Activated CD8-positive, alpha-beta memory T cell treated with anti-CD3 and anti-CD28 coated beads, Interleukin-2, amount 50 U/mL, for 4 hours (primary cell): ENCODE measurements around the gene GNLY.
"Not testable (repeated sequence)": the region's sequence is repeated elsewhere in the genome, so short reads cannot be mapped to it uniquely, and the experiment has no call there.

Experiments
- DNase-seq: peaks from one replicate; pipeline ENCODE4 v3.0.0-alpha.2; 2020

The GNLY gene

DNA sequence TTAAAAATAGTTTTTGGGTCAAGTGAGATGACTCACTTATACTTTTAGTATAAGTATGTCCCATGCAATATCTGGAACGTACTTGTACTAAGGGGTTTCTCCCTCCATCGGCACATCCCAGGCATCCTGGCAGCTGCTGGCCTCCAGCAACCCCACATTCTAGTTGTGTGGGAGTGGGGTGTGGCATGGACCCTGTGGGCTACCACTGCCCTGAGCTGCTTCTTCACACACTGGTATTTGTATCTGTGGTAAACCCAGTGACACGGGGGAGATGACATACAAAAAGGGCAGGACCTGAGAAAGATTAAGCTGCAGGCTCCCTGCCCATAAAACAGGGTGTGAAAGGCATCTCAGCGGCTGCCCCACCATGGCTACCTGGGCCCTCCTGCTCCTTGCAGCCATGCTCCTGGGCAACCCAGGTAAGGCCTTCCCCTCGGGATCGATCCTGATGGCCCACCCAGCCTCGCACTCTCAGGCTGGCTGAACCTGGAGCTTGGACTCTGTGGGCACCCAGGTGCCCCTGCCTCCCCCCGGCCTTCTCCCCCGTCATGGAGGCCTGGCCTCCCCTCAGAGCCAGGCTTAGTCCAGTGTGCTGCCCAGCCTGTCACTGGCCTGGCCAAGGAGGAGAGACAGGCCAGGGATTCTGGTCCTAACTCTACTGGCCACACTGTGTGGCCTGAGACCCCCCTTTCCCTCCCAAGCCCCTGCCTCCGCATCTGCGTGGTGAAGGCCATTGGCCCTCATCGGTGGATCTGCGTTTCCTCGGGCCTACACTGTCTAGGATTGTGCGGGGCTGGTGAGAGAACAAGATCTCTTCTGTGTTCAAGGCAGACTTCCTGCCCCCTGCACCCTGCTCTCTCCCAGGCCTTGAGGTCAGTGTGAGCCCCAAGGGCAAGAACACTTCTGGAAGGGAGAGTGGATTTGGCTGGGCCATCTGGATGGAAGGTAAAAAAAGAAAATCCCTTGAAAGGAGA is at the start of gene GNLY:
GNLY (plus strand) TSS at position 307 of the 974 bp plus-strand sequence; CDS start at position 368, 61 bp downstream.
- no peak for DNase-seq

DNA sequence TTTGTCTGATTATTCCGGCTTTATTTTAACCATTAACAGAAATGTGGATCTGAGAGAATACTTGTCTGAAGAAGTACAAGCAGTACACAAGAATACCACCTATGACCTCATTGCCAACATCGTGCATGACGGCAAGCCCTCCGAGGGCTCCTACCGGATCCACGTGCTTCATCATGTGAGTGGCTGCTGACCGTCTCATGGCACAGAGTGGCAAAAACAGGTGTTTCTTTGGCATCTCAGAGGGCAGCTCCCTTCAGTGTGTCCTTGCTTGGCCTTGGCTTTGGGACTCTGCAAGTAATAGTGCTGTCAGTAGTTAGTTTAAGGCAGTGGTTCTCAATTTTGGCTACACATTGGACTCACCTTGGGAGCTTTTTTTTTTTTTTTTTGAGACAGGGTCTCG is 49.2 kb upstream of the GNLY start:
- no peak for DNase-seq

DNA sequence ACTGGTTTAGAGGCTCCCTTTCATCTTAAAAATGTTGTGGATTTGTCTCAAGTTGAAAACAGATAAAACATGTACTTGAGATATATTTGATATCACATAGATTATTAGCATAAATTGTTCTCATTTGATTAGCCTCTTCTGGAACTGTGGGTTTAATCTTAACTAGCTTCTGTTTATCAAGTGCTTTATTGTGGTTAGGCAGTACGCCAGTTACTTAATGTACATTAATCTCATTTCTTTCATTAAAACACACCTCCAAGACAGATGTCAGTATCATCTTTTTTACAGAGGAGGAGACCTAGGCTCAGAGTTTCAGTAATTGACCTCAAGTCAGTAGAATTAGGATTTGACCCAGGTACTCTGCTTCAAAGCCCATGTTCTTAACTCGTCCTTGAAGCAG is 48.0 kb upstream of the GNLY start:
- no peak for DNase-seq

DNA sequence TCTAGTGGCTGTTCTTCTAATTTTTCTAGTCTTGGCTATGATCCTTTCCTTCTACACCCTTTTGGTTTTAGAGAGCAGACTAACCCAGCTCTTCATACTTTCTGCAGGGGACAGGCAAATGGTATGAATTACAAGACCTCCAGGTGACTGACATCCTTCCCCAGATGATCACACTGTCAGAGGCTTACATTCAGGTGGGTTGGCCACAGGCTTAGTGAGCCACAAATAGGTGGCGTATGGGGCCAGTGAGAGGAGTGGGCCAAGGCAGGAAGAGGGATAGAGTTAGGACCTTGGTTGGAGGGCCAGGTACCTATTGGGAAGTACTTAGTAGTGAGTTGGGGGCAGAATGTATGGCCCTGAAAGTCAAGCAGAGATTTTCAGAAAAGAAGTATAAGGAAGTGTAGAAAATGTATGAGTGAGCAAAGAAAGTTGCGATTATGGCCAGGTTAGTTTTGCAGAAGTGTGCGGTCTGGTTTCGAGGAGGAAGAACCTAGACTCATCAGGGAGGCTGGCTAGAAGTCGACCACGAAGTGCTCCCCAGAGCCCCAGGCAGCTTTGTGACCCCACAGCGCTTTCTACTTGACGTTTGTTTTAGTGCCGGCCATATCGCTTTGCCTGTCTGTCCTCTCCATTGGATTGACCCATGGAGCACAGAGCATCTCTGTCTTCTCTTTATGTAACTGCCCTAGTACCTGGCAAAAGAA is 46.2 kb upstream of the GNLY start:
- no peak for DNase-seq

DNA sequence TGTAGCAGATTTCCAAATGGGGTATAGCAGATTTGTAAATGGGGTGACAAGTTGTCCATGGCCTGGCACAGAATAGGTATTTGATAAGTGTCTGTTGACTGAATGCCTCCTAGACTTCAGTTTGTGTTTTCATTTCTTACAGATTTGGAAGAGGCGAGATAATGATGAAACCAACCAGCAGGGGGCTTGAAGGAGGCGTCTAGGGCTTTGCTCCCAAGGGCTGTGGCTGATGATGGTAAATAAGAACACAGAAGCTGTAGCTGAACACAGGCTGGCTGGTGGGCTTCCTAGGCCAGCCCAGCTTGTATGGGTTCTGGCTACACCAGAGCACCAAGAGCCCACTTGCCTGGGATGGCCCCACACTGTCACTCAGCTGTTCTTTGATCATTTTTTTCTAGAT is 45.5 kb upstream of the GNLY start:
- no peak for DNase-seq

DNA sequence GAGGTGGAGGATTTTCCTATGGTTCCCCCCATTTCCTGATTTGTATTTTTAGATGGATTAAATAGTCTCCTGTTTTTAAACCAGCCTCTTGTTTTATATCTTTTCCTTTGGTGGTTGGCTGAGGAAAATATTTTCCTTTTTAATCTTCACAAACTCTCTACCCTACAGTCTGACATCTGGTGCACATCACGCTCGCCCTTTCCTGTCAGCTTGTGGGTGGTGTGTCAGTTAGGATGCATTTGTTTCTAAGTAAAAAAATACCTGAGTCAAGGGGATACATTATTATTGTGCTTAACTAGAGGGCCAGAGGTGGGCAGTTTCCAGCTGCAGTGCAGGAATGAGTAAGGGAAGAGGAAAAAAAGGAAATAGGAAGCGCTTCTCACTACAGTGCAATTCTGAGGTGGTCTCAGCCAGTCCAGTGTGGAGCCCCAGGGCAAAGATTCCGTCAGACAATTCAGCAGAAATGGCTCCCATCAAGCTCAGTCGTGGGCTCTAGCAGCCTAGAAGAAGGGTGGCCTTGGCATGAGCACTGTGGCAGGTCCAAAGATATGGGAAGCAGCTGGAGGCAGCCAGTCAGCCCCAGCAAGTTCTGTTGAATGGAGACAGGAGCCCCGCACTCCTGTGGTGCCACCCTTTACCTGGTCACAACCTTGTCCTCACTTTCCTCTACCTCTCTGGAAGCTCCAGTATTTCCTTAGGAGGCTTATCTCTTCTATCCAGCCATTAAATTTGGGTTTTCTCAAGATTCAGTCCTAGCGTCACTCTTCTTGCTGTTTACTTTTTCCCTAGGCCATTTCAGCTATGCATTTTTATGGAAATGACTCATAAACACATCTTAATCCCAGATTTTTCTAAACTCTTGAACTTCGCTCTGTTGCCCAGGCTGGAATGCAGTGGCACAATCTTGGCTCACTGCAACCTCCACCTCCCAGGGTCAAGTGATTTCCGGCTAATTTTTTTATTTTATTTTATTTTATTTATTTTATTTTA is 44.7 kb upstream of the GNLY start:
- no peak for DNase-seq

DNA sequence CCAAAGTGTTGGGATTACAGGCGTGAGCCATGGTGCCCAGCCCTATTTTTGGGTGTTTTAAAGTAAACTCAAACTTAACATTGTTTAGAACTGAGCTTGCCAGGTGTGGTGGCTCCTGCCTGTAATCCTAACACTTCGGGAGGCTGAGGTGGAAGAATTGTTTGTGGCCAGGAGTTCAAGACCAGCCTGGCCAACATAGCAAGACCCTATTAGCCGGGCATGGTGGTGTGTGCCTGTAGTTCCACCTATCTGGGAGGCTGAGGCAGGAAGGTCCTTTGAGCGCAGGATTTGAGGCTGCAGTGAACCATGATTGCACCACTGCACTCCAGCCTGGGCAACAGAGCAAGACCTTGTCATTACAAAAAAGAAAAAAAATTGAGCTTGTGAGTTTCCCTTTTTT is 43.7 kb upstream of the GNLY start:
- no peak for DNase-seq

DNA sequence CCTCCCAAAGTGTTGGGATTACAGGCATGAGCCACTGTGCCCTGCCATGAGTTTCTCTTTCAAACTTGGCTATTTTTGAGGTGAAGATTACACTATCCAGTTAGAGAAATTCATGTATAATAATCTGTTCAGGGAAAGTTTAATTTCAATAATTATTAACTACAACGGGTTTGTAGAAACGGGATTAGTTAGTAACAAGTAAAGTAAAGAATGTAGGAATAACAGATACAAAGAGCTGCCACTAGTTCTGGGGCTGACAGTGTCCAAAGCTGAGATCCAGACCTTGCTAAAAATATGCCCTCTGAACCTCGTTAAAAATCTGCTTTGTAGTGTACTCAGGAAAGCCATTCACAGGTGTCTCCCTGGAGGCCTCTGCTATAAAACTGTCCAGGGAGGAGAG is 43.1 kb upstream of the GNLY start:
- DNase-seq: no peak

DNA sequence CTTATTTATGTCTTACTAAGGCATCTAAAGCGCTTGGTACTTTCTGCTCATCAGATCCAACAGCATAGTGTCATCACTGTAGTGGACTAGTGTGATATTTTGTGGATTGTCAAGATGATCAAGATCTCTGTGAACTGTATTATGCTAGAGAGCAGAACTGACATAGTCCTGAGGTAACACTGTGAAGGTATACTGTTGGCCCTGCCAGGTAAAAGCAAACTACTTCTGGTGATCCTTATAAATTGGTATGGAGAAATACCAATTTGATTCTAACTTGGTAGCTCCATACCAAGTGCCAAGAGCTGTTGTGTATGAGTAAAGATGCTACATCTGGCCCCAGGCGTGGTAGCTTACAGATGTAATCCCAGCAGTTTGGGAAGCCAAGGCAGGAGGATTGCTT is 42.1 kb upstream of the GNLY start:
- no peak for DNase-seq

DNA sequence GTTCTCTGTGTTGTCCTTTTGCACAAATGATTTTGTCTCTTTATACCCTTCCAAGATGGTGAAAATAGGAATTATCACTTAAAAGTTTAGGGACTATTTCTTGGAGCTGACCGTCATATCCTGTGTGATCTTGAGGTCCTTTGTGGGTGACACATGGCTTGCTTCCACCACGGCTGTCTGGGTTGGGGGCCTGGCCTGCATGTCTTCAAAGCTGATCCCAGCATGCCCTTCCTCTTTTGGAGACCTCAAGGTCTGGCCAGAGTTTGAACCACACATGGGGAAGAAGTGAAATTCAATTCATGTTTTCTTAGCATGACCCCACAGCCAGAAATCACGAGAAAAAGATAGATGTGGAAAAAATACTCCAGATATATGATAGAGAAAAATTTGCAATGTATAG is 40.2 kb upstream of the GNLY start:
- DNase-seq: no peak

DNA sequence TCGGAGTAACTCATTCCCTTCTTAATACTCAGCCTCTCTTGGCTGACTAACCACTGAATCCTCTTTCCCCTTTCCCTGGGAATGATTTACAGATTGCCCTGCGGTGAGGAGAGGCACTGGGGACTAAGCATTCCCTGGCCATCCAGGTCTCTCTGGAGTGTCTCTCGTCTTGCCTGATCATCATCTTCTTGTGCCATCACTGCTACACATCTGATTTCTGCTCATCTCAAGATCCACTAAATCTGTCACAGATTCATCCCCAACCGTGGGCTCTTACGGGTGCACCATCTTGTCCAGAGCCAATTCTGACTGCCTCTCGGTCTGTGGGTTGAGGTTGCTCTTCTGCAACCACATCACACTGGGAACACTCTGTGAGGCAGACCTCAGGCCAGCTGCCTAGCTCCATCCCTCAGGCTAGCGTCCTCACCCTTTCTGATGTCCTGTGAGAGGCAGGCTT is 38.2 kb upstream of the GNLY start:
- DNase-seq: no peak

DNA sequence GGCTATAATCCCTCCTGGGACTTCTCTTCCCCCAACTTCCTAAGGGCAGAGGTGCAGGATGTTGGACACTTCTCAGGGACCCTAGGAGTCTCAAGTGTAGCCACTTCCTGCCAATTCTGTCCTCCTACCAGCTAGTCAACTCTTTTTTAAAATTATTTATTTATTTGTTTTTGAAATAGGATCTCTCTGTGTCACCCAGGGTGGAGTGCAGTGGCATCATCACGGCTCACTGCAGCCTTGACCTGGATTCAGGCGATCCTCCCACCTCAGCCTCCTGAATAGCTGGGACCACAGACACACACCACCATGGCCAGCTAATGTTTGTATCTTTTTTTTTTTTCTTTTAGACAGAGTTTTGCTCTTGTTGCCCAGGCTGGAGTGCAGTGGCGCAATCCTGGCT is 37.7 kb upstream of the GNLY start:
- no peak for DNase-seq

DNA sequence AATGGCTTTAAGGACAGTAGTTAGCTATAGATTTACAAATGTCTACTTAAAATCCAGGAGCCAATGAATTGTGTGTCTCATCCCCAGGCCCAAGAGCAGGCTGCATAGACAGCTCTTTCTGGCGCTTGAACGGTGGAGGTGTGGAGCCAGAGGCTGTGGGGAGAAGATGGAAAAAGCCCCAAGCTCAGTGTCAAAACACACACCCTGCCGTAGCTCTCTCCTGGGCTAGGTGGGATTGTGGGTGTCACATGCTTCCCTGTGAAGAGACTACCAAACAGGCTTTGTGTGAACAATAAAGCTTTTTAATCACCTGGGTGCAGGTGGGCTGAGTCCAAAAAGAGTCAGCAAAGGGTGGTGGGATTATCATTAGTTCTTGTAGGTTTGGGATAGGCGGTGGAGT is 36.8 kb upstream of the GNLY start:
- not testable (repeated sequence) for DNase-seq

DNA sequence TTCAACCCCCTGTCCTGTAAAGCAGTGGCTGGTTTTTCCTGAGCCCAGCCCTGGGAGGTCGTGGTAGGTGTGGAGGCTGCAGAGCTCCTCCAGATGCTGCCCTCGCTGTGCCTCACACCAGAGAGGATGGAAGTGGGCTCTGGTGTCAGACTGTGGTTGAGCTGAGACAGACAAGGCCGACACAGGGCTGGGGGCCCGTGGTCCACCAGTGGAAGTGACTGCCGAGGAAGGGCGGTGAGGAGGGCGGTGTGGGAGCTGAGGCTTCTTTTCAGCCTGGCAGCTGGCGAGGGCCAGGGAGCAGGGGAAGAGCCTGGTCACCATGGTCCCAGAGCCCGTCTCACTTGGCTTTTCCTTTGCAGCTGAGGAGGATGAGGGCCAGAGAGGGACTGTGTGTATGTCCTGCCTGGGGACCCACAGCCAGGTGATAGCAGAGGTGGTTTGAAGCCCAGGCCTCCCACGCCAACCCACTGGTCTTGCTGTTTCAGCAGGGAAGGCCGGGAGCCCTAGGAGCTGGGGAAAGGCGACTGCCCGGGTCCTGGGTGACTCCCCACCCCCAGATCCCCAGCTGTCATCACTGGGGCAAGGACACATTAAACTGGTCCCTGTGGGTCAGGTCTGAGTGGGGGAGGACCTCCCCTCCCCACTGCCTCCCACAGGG is 34.7 kb upstream of the GNLY start:
- no peak for DNase-seq

DNA sequence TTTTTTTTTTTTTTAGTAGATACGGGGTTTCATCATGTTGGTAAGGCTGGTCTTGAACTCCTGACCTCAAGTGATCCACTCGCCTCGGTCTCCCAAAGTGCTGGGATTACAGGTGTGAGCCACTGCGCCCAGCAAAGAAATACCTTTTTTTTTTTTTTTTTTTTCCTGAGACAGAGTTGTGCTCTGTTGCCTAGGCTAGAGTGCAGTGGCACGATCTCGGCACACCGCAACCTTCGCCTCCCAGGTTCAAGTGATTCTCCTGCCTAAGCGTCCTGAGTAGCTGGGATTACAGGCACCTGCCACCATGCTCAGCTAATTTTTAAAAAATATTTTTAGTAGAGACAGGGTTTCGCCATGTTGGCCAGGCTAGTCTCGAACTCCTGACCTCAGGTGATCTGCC is 33.9 kb upstream of the GNLY start:
- DNase-seq: not testable (repeated sequence)

DNA sequence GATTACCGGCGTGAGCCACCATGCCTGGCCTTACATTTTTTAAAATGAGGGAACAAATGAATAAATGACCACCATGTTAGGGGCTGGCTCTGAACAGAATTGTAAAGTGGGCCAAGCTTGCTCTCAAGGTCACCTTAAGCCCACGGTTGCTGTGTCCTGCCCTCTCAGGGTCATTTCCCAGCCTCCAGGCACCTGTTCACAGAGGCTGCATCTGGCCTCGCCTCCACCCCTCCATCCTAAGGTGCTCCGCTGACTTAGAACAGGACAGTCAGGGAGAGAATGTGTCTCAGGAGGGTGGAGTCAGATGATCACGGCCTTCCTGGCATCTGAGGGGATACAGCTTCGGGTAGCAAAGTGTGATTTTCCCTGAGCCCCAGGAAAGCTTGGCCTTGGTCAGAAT is 33.4 kb upstream of the GNLY start:
- DNase-seq: no peak

DNA sequence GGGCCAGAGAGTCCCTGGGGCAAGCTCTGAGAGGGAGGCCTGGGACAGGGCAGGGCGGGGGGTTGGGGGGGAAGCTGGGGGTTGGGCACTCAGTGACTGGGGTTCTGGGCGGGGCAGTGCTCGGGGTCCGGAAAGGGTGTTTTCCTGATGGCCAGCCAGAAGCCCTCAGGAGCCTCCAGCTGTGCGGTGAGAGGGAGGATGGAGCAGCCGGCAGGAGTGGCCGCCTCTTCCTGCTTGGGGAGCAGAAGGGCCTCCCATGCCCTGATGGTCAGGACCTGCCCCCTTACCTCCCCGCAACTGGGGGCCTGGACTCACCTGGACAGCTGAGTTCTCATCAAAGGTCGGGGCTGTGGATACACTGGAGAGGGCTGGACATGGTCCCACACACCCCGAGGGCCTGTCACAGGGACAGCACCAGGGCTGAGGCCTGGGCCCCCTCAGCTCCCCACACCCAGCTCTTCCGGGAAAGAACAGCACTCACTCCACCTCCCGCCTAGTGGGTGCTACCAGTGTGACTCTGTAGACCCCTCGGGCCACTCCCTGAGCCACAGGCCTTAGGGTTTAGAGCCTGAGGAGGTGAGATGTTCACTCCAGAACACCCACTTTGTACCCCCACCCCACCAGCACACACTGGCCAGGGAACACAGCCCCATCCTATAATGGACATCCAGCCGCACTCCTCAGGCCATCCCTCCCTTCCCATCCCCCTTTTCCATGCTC is 32.9 kb upstream of the GNLY start:
- DNase-seq: no peak

DNA sequence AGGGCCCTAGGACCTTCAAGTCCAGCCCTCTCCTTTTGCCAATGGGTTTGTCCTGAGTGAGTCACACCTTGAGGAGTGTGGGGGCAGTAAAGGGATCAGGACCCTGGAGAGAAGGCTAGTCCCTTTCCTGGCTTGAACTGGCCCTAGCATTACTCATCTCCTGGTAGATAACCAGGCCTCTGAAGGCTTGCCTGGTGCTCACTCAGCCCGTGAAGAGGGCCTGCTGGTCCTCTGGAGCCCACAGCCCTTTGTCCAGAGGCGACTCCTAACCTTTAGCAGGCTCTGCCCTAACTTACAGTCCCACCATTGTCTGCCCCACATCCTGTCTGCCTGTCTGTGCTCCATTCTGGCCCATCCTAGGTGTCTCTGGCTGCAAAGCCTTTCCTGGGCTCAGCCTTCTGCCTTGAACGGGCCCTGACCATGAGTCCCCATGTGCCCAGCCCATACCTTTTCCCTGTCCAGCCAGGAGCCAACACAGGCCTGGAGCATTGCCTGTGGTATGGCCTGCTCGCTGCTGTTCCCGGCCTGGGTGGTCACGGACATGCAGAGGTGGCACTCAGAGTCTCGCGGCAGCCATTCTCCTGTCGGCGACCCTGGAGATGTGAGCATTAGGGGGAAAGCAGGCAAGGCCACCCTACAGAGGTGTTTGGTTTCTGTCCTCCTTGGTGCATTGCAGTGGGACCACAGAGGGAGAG is 31.1 kb upstream of the GNLY start:
- DNase-seq: no peak

DNA sequence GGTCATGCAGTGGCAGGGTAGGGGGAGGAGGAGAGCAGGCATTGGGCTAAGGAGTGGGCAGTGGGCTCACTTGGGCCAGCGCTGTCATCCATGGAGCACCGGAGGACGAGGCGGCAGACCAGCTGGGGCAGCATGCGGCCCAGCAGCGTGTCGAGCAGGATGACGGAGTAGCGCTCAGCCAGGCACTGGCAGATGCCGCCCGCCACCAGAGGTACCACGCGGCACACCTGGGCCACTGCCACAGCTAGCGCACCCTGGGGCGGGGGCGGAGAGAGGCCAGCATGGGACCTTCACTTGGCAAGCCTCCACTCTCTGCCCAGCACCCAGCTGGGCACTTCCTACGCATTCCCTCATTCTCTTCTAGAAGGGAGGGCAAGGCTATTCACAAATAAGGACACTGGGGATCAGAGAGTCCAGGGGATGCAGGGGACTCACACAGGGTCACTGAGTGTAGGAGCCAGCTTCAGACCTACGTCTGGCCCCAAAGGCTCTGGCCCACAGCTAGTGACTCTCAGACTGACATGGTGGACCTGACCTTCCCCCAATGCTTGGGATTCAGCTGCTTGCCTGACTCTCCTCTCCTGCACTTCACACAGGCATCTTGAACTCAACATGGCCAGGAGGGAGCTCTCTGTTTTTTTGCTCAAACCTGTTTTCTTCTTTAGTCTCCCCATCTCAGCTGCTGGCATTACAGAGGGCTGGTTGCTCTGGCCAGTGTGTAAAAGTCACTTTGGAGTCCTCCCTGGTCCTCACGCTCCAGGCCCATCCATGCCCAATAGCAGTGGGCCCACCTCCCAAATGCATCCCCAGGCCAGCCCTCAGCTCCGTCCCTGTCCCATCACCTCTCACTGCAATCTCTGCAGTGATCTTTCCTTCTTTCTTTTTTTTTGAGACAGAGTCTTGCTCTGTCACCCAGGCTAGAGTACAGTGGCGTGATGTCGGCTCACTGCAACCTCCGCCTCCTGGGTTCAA is 30.3 kb upstream of the GNLY start:
- DNase-seq: no peak
